ENCODE results near the gene TBRG4. TPM values are rescaled to one million over a fixed set of nuclear protein-coding genes. Genes with fewer than 3 reads are reported as not detected.

TBRG4 gene
- total RNA-seq, 1 donor from 2014 or later = 73.0 TPM

DNA sequence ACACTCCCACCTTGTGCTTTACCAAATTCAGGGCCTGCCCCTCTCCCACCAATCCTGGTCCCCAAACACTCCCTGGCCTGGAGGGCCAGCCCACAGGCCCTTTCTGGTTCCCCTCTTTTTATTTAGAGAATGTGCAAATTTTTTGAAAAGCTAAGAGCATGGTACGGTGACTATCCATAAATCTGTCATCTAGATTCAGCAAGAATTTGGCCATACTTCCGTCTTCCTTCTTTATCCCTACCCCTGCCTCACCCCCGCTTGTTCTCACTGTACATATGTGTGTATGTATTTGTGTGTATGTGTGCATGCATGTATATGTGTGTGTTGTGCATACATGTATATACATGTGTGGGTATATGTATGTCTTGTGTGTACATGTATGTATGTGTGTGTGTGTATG lies 8.1 kb upstream of the TBRG4 start:
- no peak overlapping the region for H3K27ac Mint-ChIP-seq
- no peaks in the 10 kb centered on the region for H3K9me3 Mint-ChIP-seq (ENCODE audit: low read depth)
- no peaks in the 10 kb centered on the region for H3K36me3 Mint-ChIP-seq (ENCODE audit: insufficient read depth)
- no peak for DNase-seq (ENCODE audit: low spot score, unreplicated experiment)
- TF ChIP-seq, protein P1, sequence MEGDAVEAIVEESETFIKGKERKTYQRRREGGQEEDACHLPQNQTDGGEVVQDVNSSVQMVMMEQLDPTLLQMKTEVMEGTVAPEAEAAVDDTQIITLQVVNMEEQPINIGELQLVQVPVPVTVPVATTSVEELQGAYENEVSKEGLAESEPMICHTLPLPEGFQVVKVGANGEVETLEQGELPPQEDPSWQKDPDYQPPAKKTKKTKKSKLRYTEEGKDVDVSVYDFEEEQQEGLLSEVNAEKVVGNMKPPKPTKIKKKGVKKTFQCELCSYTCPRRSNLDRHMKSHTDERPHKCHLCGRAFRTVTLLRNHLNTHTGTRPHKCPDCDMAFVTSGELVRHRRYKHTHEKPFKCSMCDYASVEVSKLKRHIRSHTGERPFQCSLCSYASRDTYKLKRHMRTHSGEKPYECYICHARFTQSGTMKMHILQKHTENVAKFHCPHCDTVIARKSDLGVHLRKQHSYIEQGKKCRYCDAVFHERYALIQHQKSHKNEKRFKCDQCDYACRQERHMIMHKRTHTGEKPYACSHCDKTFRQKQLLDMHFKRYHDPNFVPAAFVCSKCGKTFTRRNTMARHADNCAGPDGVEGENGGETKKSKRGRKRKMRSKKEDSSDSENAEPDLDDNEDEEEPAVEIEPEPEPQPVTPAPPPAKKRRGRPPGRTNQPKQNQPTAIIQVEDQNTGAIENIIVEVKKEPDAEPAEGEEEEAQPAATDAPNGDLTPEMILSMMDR (IDR thresholded peaks at IDR 0.05; ENCODE audit: unreplicated experiment) = no peak
- no peaks in the 10 kb centered on the region for H3K4me1 Mint-ChIP-seq (ENCODE audit: low read depth)
- no peak overlapping the region for H3K4me3 Mint-ChIP-seq (ENCODE audit: low read depth)
- H3K27me3 Mint-ChIP-seq = peaks cover 29% of the 10 kb centered on the region

DNA sequence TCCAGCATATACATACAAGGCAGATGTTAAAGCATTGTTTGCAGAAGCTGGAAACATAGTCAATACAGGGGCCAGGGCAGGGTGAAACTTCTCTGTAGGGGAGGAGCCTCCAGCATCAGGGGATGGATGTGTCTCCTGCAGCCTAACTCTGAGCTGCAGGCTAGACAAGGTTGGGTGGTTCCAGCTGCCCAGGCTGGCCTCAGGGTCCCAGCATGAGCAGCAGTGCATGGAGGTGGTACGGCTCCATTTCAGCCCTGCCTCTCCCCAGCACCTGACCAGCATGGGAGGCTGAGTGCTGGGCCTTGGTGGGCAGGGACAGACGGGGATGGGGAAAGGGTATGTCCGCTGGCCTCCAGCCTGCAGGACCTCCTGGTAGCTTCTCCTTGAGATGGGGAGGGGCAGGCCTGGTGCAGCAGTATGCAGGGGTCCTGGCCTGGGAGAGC lies 7.4 kb upstream of the TBRG4 start:
- Mint-ChIP-seq H3K4me3 (ENCODE audit: low read depth) (no peak overlapping the region), H3K9me3 (ENCODE audit: low read depth) (no peaks in the 10 kb centered on the region)
- TF ChIP-seq, protein P1 (IDR thresholded peaks at IDR 0.05; ENCODE audit: unreplicated experiment) = no peak

DNA sequence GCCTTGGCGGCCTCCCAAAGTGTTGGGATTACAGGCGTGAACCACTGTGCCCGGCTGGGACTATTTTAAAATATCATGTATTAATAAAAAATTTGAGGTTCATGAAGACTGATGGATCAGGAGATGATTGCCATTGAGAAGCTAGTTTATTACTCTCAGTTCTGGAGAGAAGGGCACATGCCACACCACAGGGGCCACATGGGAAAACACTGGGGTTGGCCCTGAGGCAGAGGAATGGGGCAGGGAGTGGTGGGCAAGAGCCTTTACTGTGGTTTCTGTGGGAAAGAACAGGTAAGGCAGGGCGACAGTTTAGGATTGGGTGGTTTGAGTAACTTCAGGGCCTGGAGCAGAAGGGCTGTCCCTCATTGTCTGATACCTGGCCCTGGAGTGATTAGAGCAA lies 6.8 kb upstream of the TBRG4 start:
- Mint-ChIP-seq H3K36me3 (ENCODE audit: insufficient read depth) (no peaks in the 10 kb centered on the region), H3K27me3 (peaks cover 37% of the 10 kb centered on the region), H3K9me3 (ENCODE audit: low read depth) (no peaks in the 10 kb centered on the region), H3K4me1 (ENCODE audit: low read depth) (no peaks in the 10 kb centered on the region), H3K27ac (no peak overlapping the region), H3K4me3 (ENCODE audit: low read depth) (no peak overlapping the region)
- TF ChIP-seq, protein P1 (IDR thresholded peaks at IDR 0.05; ENCODE audit: unreplicated experiment) = no peak
- DNase-seq (ENCODE audit: low spot score, unreplicated experiment) = no peak

More for the DNA sequence above, 7.4 kb upstream of the TBRG4 start:
- H3K4me1 Mint-ChIP-seq (ENCODE audit: low read depth) = no peaks in the 10 kb centered on the region
- H3K27ac Mint-ChIP-seq = no peak overlapping the region
- DNase-seq (ENCODE audit: low spot score, unreplicated experiment) = no peak
- peaks cover 35% of the 10 kb centered on the region for H3K27me3 Mint-ChIP-seq
- no peaks in the 10 kb centered on the region for H3K36me3 Mint-ChIP-seq (ENCODE audit: insufficient read depth)

DNA sequence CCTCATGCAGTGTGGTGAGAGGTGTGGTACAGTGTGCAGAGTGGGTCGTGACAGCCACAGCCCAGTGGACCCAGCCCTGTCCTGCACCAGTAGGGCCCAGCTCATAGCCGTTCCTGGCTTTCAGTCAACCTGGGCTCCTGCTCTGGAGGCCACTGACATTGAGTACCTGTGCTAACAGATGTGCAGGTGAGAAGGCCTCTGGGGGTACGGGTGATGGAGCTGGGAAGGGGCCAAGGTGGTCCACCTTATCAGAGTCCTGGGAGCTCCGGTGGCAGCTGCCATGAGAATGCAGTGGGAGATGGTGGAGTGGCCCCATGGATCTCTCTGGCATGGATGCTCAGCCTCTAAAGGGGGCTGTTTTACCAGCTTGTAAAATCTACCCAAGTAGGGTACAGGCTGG lies 6.1 kb upstream of the TBRG4 start:
- TF ChIP-seq, protein P1 (IDR thresholded peaks at IDR 0.05; ENCODE audit: unreplicated experiment) = no peak
- no peak overlapping the region for H3K27ac Mint-ChIP-seq
- peaks cover 38% of the 10 kb centered on the region for H3K27me3 Mint-ChIP-seq
- H3K4me1 Mint-ChIP-seq (ENCODE audit: low read depth) = peaks cover under 1% of the 10 kb centered on the region
- H3K9me3 Mint-ChIP-seq (ENCODE audit: low read depth) = no peaks in the 10 kb centered on the region
- H3K4me3 Mint-ChIP-seq (ENCODE audit: low read depth) = no peak overlapping the region
- H3K36me3 Mint-ChIP-seq (ENCODE audit: insufficient read depth) = no peaks in the 10 kb centered on the region
- no peak for DNase-seq (ENCODE audit: low spot score, unreplicated experiment)

DNA sequence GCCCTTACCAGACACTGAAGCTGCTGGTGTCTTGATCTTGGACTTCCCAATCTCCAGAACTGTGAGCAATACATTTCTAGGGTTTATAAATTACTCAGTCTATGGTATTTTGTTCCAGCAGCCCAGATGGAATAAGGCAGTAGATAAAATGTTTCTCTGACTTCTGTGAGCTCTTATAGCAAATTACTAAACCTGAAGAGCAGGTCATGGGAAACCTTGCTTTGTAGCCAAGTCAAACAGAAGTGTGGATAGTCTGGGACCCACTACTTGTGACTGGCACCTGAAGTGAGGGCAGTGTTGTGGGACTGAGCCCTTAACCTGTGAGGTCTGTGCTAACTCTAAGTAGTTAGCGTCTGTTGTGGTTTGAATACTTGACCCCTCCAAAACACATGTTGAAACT lies 4.6 kb upstream of the TBRG4 start:
- Mint-ChIP-seq H3K4me3 (ENCODE audit: low read depth) (no peak overlapping the region), H3K36me3 (ENCODE audit: insufficient read depth) (no peaks in the 10 kb centered on the region), H3K9me3 (ENCODE audit: low read depth) (no peaks in the 10 kb centered on the region), H3K4me1 (ENCODE audit: low read depth) (peaks cover 7% of the 10 kb centered on the region), H3K27ac (no peak overlapping the region), H3K27me3 (peaks cover 38% of the 10 kb centered on the region)
- TF ChIP-seq, protein P1 (IDR thresholded peaks at IDR 0.05; ENCODE audit: unreplicated experiment) = no peak
- no peak for DNase-seq (ENCODE audit: low spot score, unreplicated experiment)
